NCI-H446 (cell line): ENCODE data around the gene ZIC1.

ENCODE experiments used
- DNase-seq, 2 experiments: peaks; one replicate each; lab custom pipeline; 2025; lab: John Stamatoyannopoulos, UW

The ZIC1 gene

GRCh38 chr3:147395899-147396711 is 13.1 kb upstream of the ZIC1 start:
- DNase-seq = no peak

DNA sequence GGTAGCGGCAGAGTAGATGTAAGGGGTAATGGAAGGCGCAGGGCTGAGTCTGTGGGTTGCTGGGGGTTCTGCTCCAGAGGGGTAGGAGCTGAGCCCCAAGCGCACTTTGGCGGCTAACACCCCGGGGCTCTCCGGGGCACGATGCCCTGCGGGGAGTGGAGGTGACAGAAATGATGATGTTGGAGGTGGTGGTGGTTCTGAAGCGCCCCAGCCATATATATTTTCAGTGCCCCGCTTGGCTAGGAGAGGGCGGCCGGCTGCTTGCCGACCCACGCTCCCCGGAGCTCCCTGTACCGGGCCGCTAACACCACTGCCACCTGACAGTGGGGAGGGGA is 12.5 kb upstream of the ZIC1 start:
- no peak for DNase-seq

GRCh38 chr3:147397155-147397874 is 11.8 kb upstream of the ZIC1 start:
- no peak for DNase-seq

DNA sequence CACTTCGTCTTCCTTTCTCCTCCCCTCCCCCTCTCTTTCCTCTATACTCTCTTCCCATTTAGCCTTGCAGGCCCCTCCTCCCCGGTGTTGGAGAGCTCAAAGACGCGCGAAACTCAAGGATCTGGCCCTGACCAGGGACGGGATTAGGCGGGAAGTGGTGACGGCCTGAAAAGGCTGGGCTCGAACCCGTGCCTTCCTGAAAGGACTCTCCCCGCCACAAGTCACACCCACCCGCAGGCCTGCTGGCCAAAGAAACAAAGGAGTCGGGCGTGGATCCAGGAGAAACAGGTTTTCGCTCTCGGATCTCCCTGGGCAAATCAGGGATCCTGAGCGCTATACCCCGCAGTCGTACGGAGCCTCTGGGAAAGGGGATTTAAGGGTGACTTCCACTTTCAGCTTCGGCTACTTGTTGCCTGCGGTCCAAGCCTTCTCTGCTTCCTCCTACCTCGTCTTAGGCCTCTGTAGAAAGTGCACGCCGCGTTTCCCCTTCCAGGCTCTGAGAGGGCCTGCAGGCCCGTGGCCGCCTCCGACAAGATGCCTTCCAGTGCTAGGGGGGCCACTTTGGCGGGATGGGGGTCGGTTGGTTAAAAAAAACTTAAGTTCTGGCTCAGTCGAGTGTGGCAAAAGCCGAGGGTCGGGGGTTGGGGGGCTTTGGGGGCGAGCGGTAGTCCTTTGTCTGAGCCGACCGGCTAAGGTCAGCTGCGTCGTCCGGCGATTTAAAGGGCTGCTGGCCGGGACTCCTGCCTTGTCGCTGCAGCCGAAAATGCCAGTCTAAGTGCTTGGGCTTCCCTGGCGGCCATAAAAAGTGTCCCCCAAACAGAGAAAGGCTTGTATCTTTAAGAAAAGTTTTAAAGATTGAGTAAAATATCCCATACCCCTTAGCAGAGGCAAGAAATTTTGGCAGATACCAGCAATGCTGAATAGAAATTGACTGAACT is 11.0 kb upstream of the ZIC1 start:
- DNase-seq = no peak

DNA sequence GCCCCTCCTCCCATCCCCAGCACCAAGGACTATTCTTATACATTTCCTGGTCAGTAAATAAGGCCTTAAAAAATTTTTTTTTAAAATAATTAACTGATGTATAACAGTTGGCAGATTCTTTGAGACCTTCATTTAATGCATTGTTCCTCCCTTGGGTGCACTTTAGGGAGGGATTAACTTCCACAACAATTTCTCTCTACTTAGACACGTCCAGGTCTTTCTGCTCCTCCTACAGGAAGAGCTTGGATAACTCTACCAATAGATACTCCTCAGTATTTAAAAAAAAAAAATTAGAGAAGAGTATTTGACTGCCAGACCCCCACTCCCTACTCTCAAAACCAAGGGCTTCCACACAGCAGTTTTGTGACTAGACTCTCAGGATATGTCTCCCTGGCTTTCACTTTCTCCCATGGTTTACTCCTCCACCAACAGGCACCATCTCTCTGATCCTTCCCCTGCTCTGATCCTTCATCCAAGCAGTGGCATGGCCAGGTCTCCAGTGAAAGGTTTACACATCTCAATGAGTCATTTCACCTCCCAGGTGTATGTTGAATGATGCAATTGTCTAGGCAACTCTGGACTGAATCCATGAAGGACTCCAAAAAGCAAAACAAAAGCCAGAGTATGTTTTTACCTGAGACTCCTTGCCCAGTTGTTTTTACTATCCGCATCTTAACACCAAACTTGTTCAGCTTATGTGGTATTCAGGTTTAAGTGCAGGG is 10.2 kb upstream of the ZIC1 start:
- DNase-seq = no peak

GRCh38 chr3:147400111-147400510 is 9.1 kb upstream of the ZIC1 start:
- no peak for DNase-seq

DNA sequence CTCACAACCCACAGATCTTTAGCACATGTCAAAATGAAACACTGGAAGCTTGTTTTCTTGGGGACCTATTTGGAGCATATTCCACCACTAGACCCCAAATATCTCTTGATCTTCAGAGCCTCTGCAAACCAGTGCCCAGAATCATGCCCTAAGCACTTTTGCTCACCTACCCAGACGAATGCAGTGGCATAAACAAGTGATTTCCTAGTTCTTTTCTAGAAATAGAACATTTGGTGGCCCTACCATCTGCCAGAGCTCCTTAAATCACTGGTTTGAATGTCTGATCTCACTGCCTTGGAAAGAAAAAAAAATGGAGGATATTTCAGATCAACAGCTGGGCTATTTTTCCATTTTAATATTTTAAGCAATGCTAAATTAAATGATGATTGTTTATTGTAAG is 8.2 kb upstream of the ZIC1 start:
- DNase-seq = no peak

DNA sequence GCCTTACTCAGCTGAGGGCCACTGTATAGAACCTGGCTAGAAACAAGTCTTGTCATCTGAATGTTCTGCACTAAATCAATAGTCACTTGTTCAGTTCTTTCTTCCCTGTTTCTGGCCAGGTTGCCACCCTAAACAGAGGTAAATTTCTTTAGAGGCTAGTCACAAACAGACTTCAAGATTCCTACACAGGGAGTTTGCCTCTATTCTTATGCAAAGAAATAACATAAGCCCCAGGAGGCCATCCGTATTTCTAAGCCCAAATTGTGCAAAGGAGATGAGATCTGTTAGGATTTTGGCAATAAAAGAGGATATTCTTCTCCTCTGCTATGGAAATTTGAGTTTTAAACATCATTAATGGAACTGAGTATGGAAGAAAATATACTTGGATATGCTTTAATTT is 7.7 kb upstream of the ZIC1 start:
- no peak for DNase-seq

DNA sequence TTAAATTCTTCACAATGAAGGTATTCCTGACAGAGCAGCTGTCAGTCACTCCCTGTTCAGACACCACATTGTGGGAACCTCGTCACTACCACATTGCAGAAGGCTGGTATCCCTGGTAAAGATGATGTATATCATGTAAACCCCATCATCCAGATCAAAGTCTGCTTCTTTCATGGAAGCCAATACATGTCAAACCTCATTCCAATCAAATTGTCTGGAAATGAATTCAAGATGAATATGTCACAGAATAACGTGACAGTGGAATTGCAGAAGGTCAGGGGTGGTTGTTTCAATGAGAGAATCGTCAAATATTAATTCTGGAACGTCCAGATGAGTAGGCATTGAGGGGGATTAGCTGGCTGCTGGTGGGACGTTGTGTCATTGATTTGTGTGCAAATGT is 7.0 kb upstream of the ZIC1 start:
- no peak for DNase-seq

GRCh38 chr3:147403511-147403910 is 5.7 kb upstream of the ZIC1 start:
- no peak for DNase-seq

- DNase-seq = no peak
These were observed 5.0 kb upstream of the ZIC1 start for GRCh38 chr3:147404000-147404799.

DNA sequence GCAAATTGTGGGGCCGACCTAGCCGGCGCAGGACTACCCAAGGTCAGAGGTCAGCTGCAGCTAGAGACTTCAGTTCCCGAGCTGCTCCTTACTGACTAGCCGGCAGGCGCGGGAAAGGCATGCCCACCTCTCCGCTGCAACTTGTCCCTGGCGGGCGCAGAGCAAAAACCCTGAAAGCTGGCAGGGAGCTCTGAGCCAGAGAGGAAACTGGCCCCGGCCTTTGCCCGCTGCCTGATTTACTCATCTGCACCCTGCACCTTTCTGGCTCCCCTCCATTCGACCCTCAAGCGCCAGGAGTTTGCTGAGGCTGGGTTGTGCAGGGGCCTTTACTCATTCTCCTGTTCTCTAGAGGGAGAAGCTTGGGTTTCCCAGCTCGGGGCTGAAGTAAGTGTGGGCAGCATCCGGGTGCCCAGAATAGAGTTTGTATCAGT is 4.3 kb upstream of the ZIC1 start:
- DNase-seq = no peak

- no peak for DNase-seq
These were observed 3.7 kb upstream of the ZIC1 start for GRCh38 chr3:147405231-147406027.

DNA sequence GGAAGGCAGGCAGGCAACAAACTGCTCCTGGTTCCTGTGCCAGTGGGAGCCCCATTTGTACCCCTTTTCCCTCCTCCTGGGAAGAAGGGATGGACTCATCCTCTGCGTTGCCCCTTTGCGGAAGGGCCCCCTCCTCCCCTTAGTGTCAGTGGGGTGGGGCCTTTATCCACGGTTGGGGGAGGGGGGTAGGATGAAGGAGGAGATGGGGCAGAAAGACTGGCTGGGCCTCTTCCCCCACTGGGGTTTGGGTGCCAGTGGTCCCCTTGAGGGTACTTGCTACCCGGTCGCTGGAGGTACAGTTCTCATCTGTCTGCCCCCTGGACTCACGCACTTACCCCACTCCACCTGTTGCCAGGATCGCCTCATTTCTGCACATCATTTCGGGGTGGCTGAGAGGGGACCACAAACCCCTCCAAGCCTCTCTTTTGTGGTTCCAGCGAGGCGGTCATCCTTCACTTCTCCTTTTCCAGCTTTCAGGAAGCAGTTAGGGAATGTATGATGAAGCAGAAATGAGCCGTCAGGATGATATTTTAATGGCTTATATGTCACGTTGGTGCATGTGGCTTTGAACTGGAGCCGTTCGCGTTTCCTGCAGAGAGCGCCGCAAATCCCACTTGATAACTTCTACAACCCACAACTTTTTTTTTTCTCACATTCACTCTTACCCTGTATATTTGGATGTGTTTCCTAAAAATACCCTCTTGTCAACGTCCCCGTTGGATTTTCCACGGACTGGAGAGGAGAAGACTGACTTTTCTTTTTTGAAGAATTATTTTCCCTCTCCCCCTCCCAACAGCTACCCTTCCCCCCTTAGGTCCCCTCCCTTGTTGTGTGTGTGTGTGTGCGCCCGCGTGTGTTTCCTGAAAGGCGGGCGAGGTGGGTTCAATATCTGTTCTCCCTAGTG is 2.9 kb upstream of the ZIC1 start, which contains the start of gene ZIC4:
Gene ZIC4 (minus strand): TSS at position 516 of the 904 bp plus-strand sequence. CDS start 3,746 bp downstream, outside the sequence.
- DNase-seq = no peak

GRCh38 chr3:147407114-147407497 is 2.1 kb upstream of the ZIC1 start:
- DNase-seq = no peak

GRCh38 chr3:147407498-147408187 is 1.5 kb upstream of the ZIC1 start:
- DNase-seq = no peak

DNA sequence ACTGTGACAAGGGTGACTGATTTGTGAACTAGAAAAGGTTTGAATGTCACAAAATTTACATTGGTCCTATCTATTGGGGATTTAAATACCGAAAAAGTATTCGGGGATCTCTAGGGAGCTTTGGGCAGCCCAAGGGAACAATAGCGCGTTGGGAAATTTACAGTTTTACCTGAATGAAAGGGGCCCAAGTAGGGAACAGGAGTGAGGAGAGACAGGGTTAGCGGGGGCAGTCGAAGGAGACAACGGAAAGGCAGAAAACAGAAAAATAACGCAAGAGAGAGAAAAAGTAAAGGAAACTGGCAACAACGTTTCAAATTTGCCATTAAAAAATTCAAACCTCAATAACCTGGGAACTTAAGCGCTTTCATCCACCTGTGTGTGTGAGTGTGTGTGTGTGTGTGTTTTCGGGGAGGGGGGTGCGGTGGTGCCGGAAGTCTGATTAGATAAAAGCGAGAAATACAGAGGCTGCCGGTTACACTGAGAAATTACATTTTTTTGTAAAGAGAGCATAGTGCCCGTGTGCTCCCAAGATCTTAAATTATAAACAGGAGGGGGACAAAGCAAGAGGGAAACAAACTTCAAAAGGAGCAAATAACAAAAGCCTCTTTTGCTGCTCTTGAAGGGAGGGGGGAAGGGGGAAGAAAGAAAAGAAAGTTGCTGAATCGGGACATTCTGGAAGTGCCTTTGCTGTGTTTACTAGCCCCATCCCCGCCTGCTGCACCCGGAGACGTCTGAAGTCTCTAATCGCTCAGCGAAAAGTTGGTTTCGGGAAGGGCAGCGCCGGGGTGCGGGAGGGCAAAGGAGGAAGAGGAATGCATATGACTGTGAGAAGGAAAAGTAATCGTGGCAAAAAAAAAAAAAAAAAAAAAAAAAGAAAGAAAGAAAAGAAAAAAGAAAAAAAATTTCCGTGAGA is 721 bp upstream of the ZIC1 start:
- no peak for DNase-seq
